Right lobe of liver (tissue), 6 donors: ENCODE data around the gene MEF2A. TPM values are rescaled to one million over a fixed set of nuclear protein-coding genes. Genes with fewer than 3 reads are reported as not detected.

Experiments
- ATAC-seq, 4 donors: fragments of 200-7000 bp; cut with Tn5 transposase; one replicate each; pipeline ENCODE4 v1.9.1; 2020; ENCODE audit warnings: mild to moderate bottlenecking in 4 of 4, moderate library complexity in 4 of 4
- DNase-seq, 3 donors: peaks; one replicate each; pipeline ENCODE4 v3.0.0-alpha.2; 2020
- H3K27ac ChIP-seq, 3 donors: fragments of 200-600 bp; one replicate each; pipeline ENCODE4 v1.8.0; 2022
- H3K27me3 ChIP-seq, 2 donors: fragments of 200-600 bp; one replicate each; pipeline ENCODE4 v1.8.0; 2022
- H3K36me3 ChIP-seq, 4 donors: fragments of 200-600 bp; sonication (generic) in 1 of 4; one replicate each; pipeline versions ENCODE4 v1.5.1 to v1.8.0; 2017 to 2022; ENCODE audit warnings: control low read depth in 1 of 4
- H3K4me1 ChIP-seq, 4 donors: fragments of 200-600 bp; sonication (generic) in 1 of 4; one replicate each; pipeline versions ENCODE4 v1.5.1 to v1.8.0; 2017 to 2022; ENCODE audit warnings: control low read depth in 1 of 4
- H3K4me3 ChIP-seq, 3 donors: fragments of 200-600 bp; one replicate each; pipeline ENCODE4 v1.8.0; 2022
- H3K9me3 ChIP-seq, 4 donors: fragments of 200-600 bp; sonication (generic) in 1 of 4; one replicate each; pipeline versions ENCODE4 v1.5.1 to v1.8.0; 2017 to 2022; ENCODE audit warnings: control low read depth in 1 of 4
- POLR2A ChIP-seq: fragments of 450-650 bp; IDR thresholded peaks from one replicate; pipeline ENCODE4 v1.6.1; 2017; ENCODE audit warnings: antibody characterized with exemption, mild to moderate bottlenecking
- WGBS: methylation state at CpG from one replicate; pipeline ENCODE4 v1.1.6; 2018; ENCODE audit warnings: low coverage, low lambda C conversion rate; ENCODE audit not compliant: insufficient coverage; ENCODE audit errors: missing lambda C conversion rate; 5-methylcytosine and 5-hydroxymethylcytosine counted together
- intact Hi-C, 2 donors: fragments of 100-400 bp; cut with DNase I; formaldehyde crosslinking; loops; one replicate each; pipeline versions ENCODE4 v1.11.2 to v1.14.1; 2022
- total RNA-seq, 6 experiments: library from RNA; depleted of rRNA in 2 of 6; stranded (reverse); fragments of >200 nt in 2 of 6; fragmentation: NEBNext Ultra II Directional in 3 of 6; extraction: Animal tissue kit (Norgen Biotek cat#: 25700) in 3 of 6; gene quantifications; one replicate each; pipeline versions ENCODE4 v1.1.0 to v1.2.4, GENCODE V29; 2016 to 2023
- TF ChIP-seq, protein P1 (sequence below), 4 donors: fragments of 200-600 bp in 3 of 4; fragments of 450-650 bp in 1 of 4; IDR thresholded peaks; one replicate each; pipeline versions ENCODE4 v1.5.1 to v1.8.0; 2016 to 2022; ENCODE audit warnings: antibody characterized with exemption in 4 of 4, mild to moderate bottlenecking in 2 of 4
- donor health status: DM: no; HTN: yes; CAD: no.
- donor health status: DM: no; HTN: no; CAD: no.
- donor health status: DM: no; HTN: no; CAD: no.
- donor health status: DM: no; HTN: yes; CAD: no.
- donor health status: DM: no; HTN: yes; CAD: no.

MEF2A gene
- total RNA-seq, 6 experiments from 2014 or later = 20.1 to 35.5 (median 25.4) TPM

DNA sequence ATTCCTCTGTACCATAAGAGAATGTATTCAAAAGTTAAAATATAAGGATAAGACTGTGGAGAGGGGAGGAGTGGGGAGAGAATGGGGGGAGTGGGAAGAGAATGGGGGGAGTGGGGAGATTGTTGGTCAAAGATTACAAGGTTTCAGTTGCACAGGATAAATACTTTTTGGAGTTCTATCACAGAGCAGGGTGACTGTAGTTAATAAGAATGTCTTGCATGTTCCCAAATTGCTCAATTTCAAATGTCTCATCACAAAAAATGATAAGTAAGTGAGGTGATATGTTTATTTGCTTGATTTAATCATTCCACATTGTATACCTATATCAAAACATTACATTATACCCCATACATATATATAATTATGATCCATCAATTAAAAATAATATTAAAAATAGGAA lies 23.0 kb upstream of the MEF2A start:
- intact Hi-C loops = no loop called here
- no peaks in the 10 kb centered on the region for H3K36me3 ChIP-seq

DNA sequence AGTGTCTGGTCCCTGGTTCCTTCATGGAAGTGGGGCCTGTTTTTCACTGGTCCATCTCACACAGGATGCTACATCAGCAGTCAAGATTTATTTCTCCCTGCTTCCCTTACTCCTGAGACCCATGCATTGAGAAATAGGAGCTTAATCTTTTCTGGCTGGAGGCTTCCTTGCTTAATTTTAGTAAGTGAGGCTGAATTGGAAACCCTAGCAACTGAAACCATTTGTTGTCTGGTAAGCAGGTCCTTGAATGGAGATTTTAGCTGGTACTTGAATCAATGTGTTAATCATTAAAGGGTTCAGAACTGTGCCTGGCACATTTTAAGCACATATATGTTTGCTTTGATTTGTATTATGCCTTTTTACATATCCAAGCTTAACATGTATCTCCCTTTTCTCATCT lies 20.2 kb upstream of the MEF2A start:
- no peak for DNase-seq
- no peaks in the 10 kb centered on the region for H3K9me3 ChIP-seq
- ATAC-seq = no peak

More for the DNA sequence above, 23.0 kb upstream of the MEF2A start:
- Histone ChIP-seq H3K27me3 (no peaks in the 10 kb centered on the region), H3K4me1 (no peaks in the 10 kb centered on the region), H3K4me3 (no peak overlapping the region), H3K27ac (no peak overlapping the region), H3K9me3 (no peaks in the 10 kb centered on the region)
- TF ChIP-seq, protein P1, sequence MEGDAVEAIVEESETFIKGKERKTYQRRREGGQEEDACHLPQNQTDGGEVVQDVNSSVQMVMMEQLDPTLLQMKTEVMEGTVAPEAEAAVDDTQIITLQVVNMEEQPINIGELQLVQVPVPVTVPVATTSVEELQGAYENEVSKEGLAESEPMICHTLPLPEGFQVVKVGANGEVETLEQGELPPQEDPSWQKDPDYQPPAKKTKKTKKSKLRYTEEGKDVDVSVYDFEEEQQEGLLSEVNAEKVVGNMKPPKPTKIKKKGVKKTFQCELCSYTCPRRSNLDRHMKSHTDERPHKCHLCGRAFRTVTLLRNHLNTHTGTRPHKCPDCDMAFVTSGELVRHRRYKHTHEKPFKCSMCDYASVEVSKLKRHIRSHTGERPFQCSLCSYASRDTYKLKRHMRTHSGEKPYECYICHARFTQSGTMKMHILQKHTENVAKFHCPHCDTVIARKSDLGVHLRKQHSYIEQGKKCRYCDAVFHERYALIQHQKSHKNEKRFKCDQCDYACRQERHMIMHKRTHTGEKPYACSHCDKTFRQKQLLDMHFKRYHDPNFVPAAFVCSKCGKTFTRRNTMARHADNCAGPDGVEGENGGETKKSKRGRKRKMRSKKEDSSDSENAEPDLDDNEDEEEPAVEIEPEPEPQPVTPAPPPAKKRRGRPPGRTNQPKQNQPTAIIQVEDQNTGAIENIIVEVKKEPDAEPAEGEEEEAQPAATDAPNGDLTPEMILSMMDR (IDR thresholded peaks at IDR 0.05) = no peak
- TF ChIP-seq POLR2A = no peak
- DNase-seq (no peak), ATAC-seq (no peak)

GRCh38 chr15:99546441-99547100 lies 19.2 kb upstream of the MEF2A start:
- intact Hi-C loops = no loop called here
- 100% methylated on average over 1 of the region's 4 CpGs for WGBS
- TF ChIP-seq, protein P1 (IDR thresholded peaks at IDR 0.05) = no peak
- TF ChIP-seq POLR2A = no peak

More for the DNA sequence above, 20.2 kb upstream of the MEF2A start:
- intact Hi-C loops = no loop called here
- TF ChIP-seq, protein P1 (IDR thresholded peaks at IDR 0.05) = no peak
- TF ChIP-seq POLR2A = no peak
- Histone ChIP-seq H3K4me3 (no peak overlapping the region), H3K36me3 (no peaks in the 10 kb centered on the region), H3K27me3 (no peaks in the 10 kb centered on the region), H3K27ac (no peak overlapping the region), H3K4me1 (no peaks in the 10 kb centered on the region)

DNA sequence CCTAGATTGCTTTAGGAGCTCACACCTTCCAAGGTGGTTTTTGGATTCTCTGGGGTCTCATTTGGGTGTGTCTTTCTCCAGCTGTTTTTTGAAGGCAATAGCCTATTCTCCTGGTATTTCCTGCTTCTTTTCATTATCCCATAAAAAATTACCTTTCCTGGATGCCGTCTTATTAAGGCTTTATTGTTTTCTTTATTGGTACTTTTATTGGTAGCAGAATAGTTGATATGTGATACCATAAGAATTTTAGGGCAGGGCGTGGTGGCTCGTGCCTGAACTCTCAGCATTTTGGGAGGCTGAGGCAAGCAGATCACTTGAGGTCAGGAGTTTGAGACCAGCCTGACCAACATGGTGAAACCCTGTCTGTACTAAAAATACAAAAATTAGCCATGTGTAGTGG lies 18.3 kb upstream of the MEF2A start:
- ATAC-seq = no peak
- H3K27ac ChIP-seq = no peak overlapping the region
- H3K27me3 ChIP-seq = no peaks in the 10 kb centered on the region
- no peaks in the 10 kb centered on the region for H3K36me3 ChIP-seq
- no peaks in the 10 kb centered on the region for H3K4me1 ChIP-seq
- intact Hi-C loops = no loop called here
- no peaks in the 10 kb centered on the region for H3K9me3 ChIP-seq
- DNase-seq = no peak
- H3K4me3 ChIP-seq = no peak overlapping the region
- WGBS = 92% methylated on average over 3 of the region's 3 CpGs
- no peak for TF ChIP-seq POLR2A
- TF ChIP-seq, protein P1 (IDR thresholded peaks at IDR 0.05) = no peak

More at GRCh38 chr15:99546441-99547100, 19.2 kb upstream of the MEF2A start:
- H3K4me3 ChIP-seq = no peak overlapping the region
- H3K4me1 ChIP-seq = no peaks in the 10 kb centered on the region
- ATAC-seq (no peak), DNase-seq (no peak)
- H3K27me3 ChIP-seq = no peaks in the 10 kb centered on the region
- no peak overlapping the region for H3K27ac ChIP-seq
- no peaks in the 10 kb centered on the region for H3K36me3 ChIP-seq
- H3K9me3 ChIP-seq = no peaks in the 10 kb centered on the region

DNA sequence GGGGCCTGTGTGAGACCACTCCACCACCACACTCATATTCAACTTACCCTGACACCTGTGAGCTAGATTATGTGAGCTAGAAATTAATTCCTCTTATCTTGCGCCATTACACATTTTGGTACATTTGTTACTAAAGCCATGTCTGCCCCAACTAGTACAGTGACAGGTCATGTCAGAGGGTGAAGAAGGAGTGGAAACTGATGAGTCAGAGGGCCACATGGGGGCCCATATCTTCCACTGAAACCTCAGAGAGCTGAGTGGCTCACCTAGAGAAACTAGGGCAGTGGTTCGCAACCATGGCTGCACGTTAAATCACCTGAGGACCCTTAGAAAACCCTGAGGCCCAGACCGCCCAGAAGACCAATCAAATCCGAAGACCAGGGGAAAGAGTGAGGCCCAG lies 15.7 kb upstream of the MEF2A start:
- intact Hi-C loops = no loop called here
- WGBS = 52% methylated on average over 4 of the region's 5 CpGs
- no peak for TF ChIP-seq POLR2A
- TF ChIP-seq, protein P1 (IDR thresholded peaks at IDR 0.05) = no peak
- Histone ChIP-seq H3K4me3 (no peak overlapping the region), H3K27me3 (no peaks in the 10 kb centered on the region), H3K27ac (no peak overlapping the region), H3K36me3 (no peaks in the 10 kb centered on the region), H3K4me1 (no peaks in the 10 kb centered on the region), H3K9me3 (no peaks in the 10 kb centered on the region)
- ATAC-seq (no peak), DNase-seq (no peak)
